GM18499 (cell line): ENCODE results near the gene TNS4.

ENCODE experiments used
- ATAC-seq: cut with Tn5 transposase; IDR thresholded peaks from one replicate; pipeline ENCODE4 v1.9.1; 2021; ENCODE audit warnings: moderate number of reproducible peaks; ENCODE audit not compliant: insufficient read depth, unreplicated experiment

Gene TNS4

GRCh38 chr17:40443196-40443987 is 58.0 kb downstream of the TNS4 start, which contains the start of gene IGFBP4:
Gene IGFBP4, plus strand, starts transcription at chr17:40443450. Its CDS starts 286 bp downstream, at chr17:40443736.
- no peak for ATAC-seq

GRCh38 chr17:40442392-40443195 is 58.8 kb downstream of the TNS4 start:
- ATAC-seq: no peak

- ATAC-seq: no peak
These were observed 61.3 kb downstream of the TNS4 start for GRCh38 chr17:40440166-40440565.

- no peak for ATAC-seq
These were observed 64.2 kb downstream of the TNS4 start for GRCh38 chr17:40437095-40437732.

GRCh38 chr17:40436636-40437035 is 64.8 kb downstream of the TNS4 start:
- ATAC-seq: no peak

- no peak for ATAC-seq
These were observed 67.6 kb downstream of the TNS4 start for GRCh38 chr17:40433551-40434415.

- ATAC-seq: no peak
These were observed 68.4 kb downstream of the TNS4 start for GRCh38 chr17:40432864-40433528.

- ATAC-seq: no peak
These were observed 70.2 kb downstream of the TNS4 start for GRCh38 chr17:40431231-40431602.

GRCh38 chr17:40430272-40431230 is 70.9 kb downstream of the TNS4 start:
- no peak for ATAC-seq

GRCh38 chr17:40427002-40427491 is 74.4 kb downstream of the TNS4 start:
- ATAC-seq: no peak
